HL-60 (cell line): Measurements from ENCODE around the gene CAPN8.

Experiments
- DNase-seq, 2 experiments: peaks; one replicate each; pipeline ENCODE4 v3.0.0-alpha.2; 2010 to 2020; ENCODE audit warnings: low read depth in 1 of 2, low spot score in 1 of 2
- H3K27ac ChIP-seq: fragments of 250-450 bp; sonication (Bioruptor Pico); replicated peaks from 2 replicates; pipeline ENCODE4 v1.5.1; 2020; ENCODE audit warnings: mild to moderate bottlenecking, moderate library complexity
- H3K27me3 ChIP-seq: fragments of 250-450 bp; sonication (Bioruptor Pico); 2 replicates; pipeline ENCODE4 v1.5.1; 2021; ENCODE audit warnings: mild to moderate bottlenecking, moderate library complexity; ENCODE audit not compliant: insufficient read depth, poor library complexity, severe bottlenecking
- H3K4me3 ChIP-seq: replicated peaks from 2 replicates; pipeline ENCODE4 v1.5.1; 2011; ENCODE audit warnings: mild to moderate bottlenecking, control low read depth, low read length; ENCODE audit not compliant: insufficient read depth
- GABPA ChIP-seq: IDR thresholded peaks from 2 replicates; pipeline ENCODE4 v1.6.1; 2012; ENCODE audit warnings: low read depth
- POLR2AphosphoS5 ChIP-seq: IDR thresholded peaks from 2 replicates; pipeline ENCODE4 v1.6.1; 2012; ENCODE audit warnings: low read depth
- SPI1 ChIP-seq: IDR thresholded peaks from 2 replicates; pipeline ENCODE4 v1.6.1; 2012; ENCODE audit warnings: low read depth, mild to moderate bottlenecking, borderline replicate concordance
- TF ChIP-seq, protein P1 (sequence below): IDR thresholded peaks from 2 replicates; pipeline ENCODE4 v1.6.1; 2012; ENCODE audit warnings: low read depth; ENCODE audit not compliant: insufficient replicate concordance
- TF ChIP-seq, protein P2 (sequence below): IDR thresholded peaks from one replicate; pipeline ENCODE4 v1.5.1; 2011; ENCODE audit warnings: low read length, control low read depth, inconsistent platforms; ENCODE audit not compliant: insufficient read depth

Gene CAPN8

DNA sequence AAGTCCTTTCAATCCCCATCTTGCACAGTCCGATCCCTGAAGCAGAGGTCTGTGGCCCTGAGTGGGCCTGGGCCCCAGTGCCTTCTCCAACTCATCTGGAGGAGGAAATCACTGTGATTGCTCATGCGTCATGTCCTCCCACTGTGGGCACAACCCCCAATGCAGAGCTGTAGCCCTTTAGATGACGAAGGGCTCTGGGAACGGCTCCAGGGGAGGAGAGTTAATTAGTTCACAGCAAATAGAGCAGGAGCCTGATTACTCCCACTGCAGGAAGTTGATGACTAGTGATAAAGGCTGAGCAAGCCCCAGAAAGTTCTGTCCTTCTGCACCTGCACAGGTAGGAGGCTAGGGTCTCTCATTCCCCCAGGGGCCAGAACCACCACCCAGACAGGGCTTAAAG, 160.8 kb downstream of the CAPN8 start:
- no peak for DNase-seq

DNA sequence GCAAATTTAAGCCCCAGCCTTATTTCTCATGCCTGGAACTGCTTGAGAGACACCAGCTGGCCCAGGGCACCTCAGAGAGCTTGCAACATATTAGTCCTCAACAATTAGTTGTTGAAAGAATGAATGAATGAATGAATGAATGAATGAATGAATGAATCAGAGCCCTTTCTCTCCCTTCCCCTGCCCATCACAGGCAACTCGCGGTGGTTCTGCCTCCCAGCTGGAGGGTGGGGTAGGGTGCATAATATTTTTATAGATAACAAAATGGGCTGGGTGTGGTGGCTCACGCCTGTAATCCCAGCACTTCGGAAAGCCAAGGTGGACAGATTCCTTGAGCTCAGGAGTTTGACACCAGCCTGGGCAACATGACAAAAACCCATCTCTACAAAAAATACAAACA, 162.2 kb downstream of the CAPN8 start:
- no peaks in the 10 kb centered on the region for H3K27me3 ChIP-seq
- TF ChIP-seq, protein P1, sequence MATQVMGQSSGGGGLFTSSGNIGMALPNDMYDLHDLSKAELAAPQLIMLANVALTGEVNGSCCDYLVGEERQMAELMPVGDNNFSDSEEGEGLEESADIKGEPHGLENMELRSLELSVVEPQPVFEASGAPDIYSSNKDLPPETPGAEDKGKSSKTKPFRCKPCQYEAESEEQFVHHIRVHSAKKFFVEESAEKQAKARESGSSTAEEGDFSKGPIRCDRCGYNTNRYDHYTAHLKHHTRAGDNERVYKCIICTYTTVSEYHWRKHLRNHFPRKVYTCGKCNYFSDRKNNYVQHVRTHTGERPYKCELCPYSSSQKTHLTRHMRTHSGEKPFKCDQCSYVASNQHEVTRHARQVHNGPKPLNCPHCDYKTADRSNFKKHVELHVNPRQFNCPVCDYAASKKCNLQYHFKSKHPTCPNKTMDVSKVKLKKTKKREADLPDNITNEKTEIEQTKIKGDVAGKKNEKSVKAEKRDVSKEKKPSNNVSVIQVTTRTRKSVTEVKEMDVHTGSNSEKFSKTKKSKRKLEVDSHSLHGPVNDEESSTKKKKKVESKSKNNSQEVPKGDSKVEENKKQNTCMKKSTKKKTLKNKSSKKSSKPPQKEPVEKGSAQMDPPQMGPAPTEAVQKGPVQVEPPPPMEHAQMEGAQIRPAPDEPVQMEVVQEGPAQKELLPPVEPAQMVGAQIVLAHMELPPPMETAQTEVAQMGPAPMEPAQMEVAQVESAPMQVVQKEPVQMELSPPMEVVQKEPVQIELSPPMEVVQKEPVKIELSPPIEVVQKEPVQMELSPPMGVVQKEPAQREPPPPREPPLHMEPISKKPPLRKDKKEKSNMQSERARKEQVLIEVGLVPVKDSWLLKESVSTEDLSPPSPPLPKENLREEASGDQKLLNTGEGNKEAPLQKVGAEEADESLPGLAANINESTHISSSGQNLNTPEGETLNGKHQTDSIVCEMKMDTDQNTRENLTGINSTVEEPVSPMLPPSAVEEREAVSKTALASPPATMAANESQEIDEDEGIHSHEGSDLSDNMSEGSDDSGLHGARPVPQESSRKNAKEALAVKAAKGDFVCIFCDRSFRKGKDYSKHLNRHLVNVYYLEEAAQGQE: no peak
- no peak overlapping the region for H3K27ac ChIP-seq
- H3K4me3 ChIP-seq: no peak overlapping the region
- no peak for DNase-seq

More for the DNA sequence above, 160.8 kb downstream of the CAPN8 start:
- H3K27me3 ChIP-seq: no peaks in the 10 kb centered on the region
- no peak overlapping the region for H3K27ac ChIP-seq
- no peak overlapping the region for H3K4me3 ChIP-seq
- TF ChIP-seq, protein P1: no peak
- no peak for TF ChIP-seq POLR2AphosphoS5
- no peak for TF ChIP-seq GABPA
- TF ChIP-seq SPI1: no peak
- TF ChIP-seq, protein P2, sequence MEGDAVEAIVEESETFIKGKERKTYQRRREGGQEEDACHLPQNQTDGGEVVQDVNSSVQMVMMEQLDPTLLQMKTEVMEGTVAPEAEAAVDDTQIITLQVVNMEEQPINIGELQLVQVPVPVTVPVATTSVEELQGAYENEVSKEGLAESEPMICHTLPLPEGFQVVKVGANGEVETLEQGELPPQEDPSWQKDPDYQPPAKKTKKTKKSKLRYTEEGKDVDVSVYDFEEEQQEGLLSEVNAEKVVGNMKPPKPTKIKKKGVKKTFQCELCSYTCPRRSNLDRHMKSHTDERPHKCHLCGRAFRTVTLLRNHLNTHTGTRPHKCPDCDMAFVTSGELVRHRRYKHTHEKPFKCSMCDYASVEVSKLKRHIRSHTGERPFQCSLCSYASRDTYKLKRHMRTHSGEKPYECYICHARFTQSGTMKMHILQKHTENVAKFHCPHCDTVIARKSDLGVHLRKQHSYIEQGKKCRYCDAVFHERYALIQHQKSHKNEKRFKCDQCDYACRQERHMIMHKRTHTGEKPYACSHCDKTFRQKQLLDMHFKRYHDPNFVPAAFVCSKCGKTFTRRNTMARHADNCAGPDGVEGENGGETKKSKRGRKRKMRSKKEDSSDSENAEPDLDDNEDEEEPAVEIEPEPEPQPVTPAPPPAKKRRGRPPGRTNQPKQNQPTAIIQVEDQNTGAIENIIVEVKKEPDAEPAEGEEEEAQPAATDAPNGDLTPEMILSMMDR: no peak

DNA sequence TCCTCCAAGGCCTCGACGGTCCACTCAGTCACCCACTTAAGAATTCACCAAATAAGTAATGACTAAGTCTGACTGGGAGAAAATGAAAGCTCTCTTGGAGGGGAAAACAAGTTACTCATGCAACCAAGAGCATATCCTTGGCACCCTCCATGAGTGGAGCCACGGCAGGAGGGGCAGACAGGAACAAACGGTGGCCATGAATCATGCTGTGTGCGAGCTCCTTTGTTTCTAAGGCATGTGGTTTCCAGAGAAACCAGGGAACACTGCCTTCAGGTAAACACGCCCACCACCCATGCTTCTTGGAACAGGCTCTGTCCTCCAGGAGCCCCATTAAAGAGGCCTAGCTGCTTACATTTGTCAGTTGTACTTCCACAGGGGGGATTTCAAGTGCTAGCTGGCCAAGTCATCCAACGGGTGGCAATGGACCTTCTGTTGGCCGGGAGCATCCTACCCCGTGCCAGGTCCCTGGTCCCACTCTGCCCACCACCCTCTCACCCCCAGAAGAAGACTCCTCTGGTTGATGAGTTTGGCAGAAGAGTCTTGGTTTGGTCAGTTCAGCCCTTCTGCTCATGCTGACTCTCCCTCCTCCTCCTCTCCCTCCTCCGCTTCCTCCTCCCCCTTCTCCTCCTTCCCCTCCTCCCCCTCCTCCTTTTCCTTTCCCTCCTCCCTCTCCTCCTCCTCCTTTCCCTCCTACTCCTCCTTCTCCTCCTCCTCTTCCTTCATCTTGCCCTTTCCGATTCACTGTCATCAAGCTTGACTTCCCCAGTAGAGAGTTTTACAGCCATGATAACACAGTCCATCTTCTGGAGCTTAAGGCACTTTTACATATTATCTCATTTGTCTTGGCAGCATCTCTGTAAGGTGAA, 164.7 kb downstream of the CAPN8 start:
- TF ChIP-seq, protein P2: no peak
- TF ChIP-seq GABPA (no peak), POLR2AphosphoS5 (no peak), SPI1 (no peak)
- TF ChIP-seq, protein P1: no peak
- Histone ChIP-seq H3K4me3 (no peak overlapping the region), H3K27ac (no peak overlapping the region), H3K27me3 (no peaks in the 10 kb centered on the region)
- no peak for DNase-seq
